Lung (tissue), 12 donors: ENCODE results near the gene CYSRT1. TPM values are rescaled to one million over a fixed set of nuclear protein-coding genes. Genes with fewer than 3 reads are reported as not detected.
A peak's percentile ranks its signal among the peaks of the same experiment; 100 is the strongest.

ENCODE experiments used
- ATAC-seq: fragments of 200-7000 bp; cut with Tn5 transposase; one replicate; pipeline ENCODE4 v1.9.1; 2020; ENCODE audit warnings: moderate number of reproducible peaks; ENCODE audit not compliant: insufficient read depth, low FRiP score
- DNase-seq, 3 donors: peaks; one replicate each; pipeline ENCODE4 v3.0.0-alpha.2; 2013 to 2017
- H3K27ac ChIP-seq, 2 donors: one replicate each; pipeline ENCODE4 v1.5.1; 2013; ENCODE audit warnings: mild to moderate bottlenecking in 2 of 2, moderate library complexity in 2 of 2, control low read depth in 1 of 2, inconsistent platforms in 1 of 2, low read depth in 1 of 2, low read length in 1 of 2
- H3K27me3 ChIP-seq, 3 donors: one replicate each; pipeline ENCODE4 v1.5.1; 2013; ENCODE audit warnings: low read length in 2 of 3; ENCODE audit not compliant: control insufficient read depth in 3 of 3, insufficient read depth in 3 of 3
- H3K36me3 ChIP-seq, 4 donors: one replicate each; pipeline ENCODE4 v1.5.1; 2013; ENCODE audit warnings: low read length in 4 of 4, mild to moderate bottlenecking in 1 of 4, moderate library complexity in 1 of 4; ENCODE audit not compliant: control insufficient read depth in 4 of 4, insufficient read depth in 4 of 4
- H3K4me1 ChIP-seq, 5 donors: one replicate each; pipeline ENCODE4 v1.5.1; 2013; ENCODE audit warnings: low read length in 5 of 5, mild to moderate bottlenecking in 2 of 5, moderate library complexity in 1 of 5; ENCODE audit not compliant: control insufficient read depth in 5 of 5, insufficient read depth in 5 of 5
- H3K4me3 ChIP-seq: one replicate; pipeline ENCODE4 v1.5.1; 2013; ENCODE audit warnings: mild to moderate bottlenecking, control low read depth, moderate library complexity
- H3K9ac ChIP-seq, 2 donors: one replicate each; pipeline ENCODE4 v1.5.1; 2013; ENCODE audit warnings: low read length in 2 of 2, control low read depth in 1 of 2; ENCODE audit not compliant: insufficient read depth in 1 of 2
- H3K9me3 ChIP-seq, 4 donors: one replicate each; pipeline ENCODE4 v1.5.1; 2013; ENCODE audit warnings: low read length in 3 of 4, mild to moderate bottlenecking in 1 of 4, moderate library complexity in 1 of 4; ENCODE audit not compliant: control insufficient read depth in 4 of 4, insufficient read depth in 3 of 4
- WGBS, 2 donors: extraction: QIAGEN DNeasy Blood & Tissue Kit; methylation state at CpG; one replicate each; pipeline ENCODE4 v1.1.7; 2013; 5-methylcytosine and 5-hydroxymethylcytosine counted together
- polyA plus RNA-seq, 2 donors: library from polyadenylated mRNA; stranded (reverse); fragments of 200-250 nt; gene quantifications; one replicate each; pipeline ENCODE4 v1.2.1, GENCODE V29; 2013
- total RNA-seq, 2 donors: library from RNA; depleted of rRNA in 1 of 2; stranded (reverse); fragments of >200 nt in 1 of 2; gene quantifications; one replicate each; pipeline ENCODE4 v1.2.1, GENCODE V29; 2014 to 2021
- TF ChIP-seq, protein P1 (sequence below): IDR thresholded peaks from 2 replicates; pipeline ENCODE4 v1.5.1; 2012; ENCODE audit warnings: mild to moderate bottlenecking; ENCODE audit errors: control extremely low read depth, extremely low read depth
- donor health status: control.
- donor health status: control.
- donor health status: Bipolar disorder and iron deficiency.
- donor health status: healthy.
- donor health status: DM: yes; HTN: yes; CAD: no.

CYSRT1 gene
- total and polyA plus RNA-seq, 4 donors, result 0.70 to 2.7 (median 0.92) TPM; not detected in 1

DNA sequence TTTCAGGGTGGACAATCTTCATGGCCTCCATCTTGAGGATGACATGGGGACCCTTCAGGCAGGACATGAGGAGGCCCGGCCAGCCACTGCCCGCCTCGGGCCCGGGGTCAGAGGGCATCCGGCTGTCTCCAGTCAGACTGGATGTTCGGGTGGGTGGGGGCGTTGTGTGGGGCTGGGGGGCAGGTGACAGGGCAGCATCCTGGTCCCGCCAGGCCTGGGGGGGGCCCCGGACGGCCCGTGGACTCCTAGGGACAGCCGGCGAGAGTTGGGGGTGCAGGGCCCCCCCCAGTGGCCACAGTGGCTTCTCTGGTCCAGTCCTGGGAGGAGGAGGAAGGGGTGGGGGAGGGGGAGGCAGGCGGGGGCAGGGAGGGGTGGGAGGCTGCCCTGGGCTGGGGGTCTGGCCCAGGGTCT lies 3.9 kb upstream of the CYSRT1 start:
- Histone ChIP-seq H3K4me1 (peaks cover 0 to 21% (median 5%) of the 10 kb centered on the region in 5 donors), H3K27me3 (no peaks in the 10 kb centered on the region), H3K9ac (no peak overlapping the region), H3K36me3 (peaks cover 0 to 6% (median 0%) of the 10 kb centered on the region in 4 donors), H3K4me3 (no peak overlapping the region), H3K27ac (no peak overlapping the region), H3K9me3 (no peaks in the 10 kb centered on the region)
- TF ChIP-seq, protein P1, sequence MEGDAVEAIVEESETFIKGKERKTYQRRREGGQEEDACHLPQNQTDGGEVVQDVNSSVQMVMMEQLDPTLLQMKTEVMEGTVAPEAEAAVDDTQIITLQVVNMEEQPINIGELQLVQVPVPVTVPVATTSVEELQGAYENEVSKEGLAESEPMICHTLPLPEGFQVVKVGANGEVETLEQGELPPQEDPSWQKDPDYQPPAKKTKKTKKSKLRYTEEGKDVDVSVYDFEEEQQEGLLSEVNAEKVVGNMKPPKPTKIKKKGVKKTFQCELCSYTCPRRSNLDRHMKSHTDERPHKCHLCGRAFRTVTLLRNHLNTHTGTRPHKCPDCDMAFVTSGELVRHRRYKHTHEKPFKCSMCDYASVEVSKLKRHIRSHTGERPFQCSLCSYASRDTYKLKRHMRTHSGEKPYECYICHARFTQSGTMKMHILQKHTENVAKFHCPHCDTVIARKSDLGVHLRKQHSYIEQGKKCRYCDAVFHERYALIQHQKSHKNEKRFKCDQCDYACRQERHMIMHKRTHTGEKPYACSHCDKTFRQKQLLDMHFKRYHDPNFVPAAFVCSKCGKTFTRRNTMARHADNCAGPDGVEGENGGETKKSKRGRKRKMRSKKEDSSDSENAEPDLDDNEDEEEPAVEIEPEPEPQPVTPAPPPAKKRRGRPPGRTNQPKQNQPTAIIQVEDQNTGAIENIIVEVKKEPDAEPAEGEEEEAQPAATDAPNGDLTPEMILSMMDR, result no peak
- WGBS, 2 donors, result 86 to 91% methylated on average over 13 to 14 of the region's 14 CpGs
- no peak for DNase-seq
- ATAC-seq, result no peak

DNA sequence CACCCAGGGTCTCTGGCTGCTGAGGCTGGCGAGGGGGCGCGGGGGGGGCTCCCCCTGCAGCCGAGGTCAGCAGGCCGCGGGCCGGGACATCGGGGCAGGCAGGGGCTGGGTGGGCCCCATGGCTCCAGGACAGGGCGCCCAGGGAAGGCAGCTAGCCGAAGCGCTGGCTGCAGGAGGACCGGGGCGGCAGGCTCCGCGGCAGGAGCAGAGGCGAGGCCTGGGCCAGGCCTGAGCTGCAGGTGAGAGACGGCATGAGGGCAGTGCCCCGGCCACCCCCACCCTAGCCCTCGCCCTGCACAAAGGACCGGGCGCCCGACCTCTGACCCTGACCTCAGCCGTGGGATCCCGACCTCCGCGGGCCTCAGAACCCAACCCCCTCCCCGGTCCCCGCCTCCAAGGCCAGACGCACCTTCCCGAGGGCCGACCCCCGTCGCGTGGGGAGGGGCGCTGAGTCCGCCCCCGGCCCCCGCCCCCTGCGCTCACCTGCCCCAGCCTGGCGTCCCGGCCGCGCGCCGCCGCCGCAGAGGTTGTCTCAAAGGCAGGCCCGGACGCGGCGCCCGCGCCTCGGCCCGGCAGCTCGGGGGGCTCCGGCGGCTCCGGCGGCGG lies 3.4 kb upstream of the CYSRT1 start:
- WGBS, 2 donors, result 8 to 10% methylated on average over 32 to 61 of the region's 61 CpGs
- H3K4me3 ChIP-seq, result no peak overlapping the region
- DNase-seq, result no peak
- TF ChIP-seq, protein P1, result no peak
- peaks cover 0 to 21% (median 5%) of the 10 kb centered on the region in 5 donors for H3K4me1 ChIP-seq
- H3K9me3 ChIP-seq, result no peaks in the 10 kb centered on the region
- H3K27ac ChIP-seq, result peak overlapping the region in 1 of 2 donors; percentile 15
- no peak for ATAC-seq
- no peak overlapping the region for H3K9ac ChIP-seq
- no peaks in the 10 kb centered on the region for H3K27me3 ChIP-seq
- peaks cover 0 to under 1% (median 0%) of the 10 kb centered on the region in 4 donors for H3K36me3 ChIP-seq

DNA sequence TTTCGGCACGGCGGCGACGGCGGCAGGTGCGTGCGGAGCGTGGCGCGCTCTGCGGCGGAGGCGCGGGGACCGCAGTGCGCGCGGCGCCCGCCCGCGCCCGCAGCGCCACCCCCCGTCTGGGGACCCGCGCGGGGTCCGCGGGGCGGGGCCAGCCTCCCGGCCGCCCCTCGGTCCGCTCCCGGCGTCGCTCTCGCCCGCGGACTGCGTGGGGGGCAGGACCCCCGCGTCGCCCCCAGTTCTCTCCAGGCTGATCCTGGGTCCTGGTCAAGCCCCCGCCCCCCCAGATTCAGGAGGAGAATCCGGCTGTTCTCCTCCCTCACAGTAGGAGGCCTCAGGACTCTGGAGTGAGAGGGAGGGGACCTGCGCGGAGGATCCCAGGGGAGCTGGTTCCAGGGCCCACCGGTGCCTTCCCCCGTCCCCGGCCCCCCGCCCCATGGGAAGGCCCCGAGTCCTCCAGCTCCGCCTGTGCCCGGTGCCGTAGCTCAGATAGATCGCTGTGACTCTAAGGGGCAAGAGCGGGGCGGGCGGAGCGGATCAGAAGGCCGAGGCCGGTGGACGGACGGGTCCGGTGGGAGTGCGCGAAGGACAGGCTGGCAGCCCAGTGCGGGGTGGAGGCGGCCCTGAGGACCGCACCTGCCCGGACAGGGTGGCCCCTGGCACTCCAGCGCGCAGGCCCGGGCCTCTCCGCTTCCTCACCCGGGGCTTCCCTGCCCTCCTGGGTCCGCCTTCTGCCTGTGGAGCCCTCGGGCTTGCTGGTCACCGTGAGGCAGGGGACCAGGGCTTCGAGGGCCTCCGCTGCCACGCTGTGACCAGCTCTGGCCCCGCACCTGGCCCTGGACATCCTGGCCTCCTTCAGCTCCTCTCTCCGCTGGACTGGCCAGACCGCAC lies 2.5 kb upstream of the CYSRT1 start, which contains the start of gene RNF208:
TSS of gene RNF208 (minus strand) at position 51 of the 888 bp plus-strand sequence. CDS start 1,028 bp downstream, outside the sequence.
- WGBS, 2 donors, result 3 to 4% methylated on average over 62 to 88 of the region's 88 CpGs
- Histone ChIP-seq H3K4me1 (peaks cover 0 to 19% (median 5%) of the 10 kb centered on the region in 5 donors), H3K27me3 (no peaks in the 10 kb centered on the region), H3K36me3 (no peaks in the 10 kb centered on the region), H3K27ac (peak within 1 kb of the TSS; percentile 74 to 76), H3K9me3 (no peaks in the 10 kb centered on the region), H3K4me3 (peak within 1 kb of the TSS; percentile 49), H3K9ac (no peak within 1 kb of the TSS)
- ATAC-seq (no peak), DNase-seq (no peak)
- TF ChIP-seq, protein P1, result no peak
